HTERT RPE-1 (cell line): ENCODE measurements around the gene RALGPS1.

ENCODE experiments used
- in situ Hi-C: fragments of 300-500 bp; cut with MboI; formaldehyde crosslinking; loops from 4 replicates; pipeline ENCODE4 v1.14.3; 2020; ENCODE audit warnings: low sequenced_read_pairs

The RALGPS1 gene

GRCh38 chr9:126955811-126956210 lies 41.2 kb downstream of the RALGPS1 start:
- in situ Hi-C loops, result no loop called here

DNA sequence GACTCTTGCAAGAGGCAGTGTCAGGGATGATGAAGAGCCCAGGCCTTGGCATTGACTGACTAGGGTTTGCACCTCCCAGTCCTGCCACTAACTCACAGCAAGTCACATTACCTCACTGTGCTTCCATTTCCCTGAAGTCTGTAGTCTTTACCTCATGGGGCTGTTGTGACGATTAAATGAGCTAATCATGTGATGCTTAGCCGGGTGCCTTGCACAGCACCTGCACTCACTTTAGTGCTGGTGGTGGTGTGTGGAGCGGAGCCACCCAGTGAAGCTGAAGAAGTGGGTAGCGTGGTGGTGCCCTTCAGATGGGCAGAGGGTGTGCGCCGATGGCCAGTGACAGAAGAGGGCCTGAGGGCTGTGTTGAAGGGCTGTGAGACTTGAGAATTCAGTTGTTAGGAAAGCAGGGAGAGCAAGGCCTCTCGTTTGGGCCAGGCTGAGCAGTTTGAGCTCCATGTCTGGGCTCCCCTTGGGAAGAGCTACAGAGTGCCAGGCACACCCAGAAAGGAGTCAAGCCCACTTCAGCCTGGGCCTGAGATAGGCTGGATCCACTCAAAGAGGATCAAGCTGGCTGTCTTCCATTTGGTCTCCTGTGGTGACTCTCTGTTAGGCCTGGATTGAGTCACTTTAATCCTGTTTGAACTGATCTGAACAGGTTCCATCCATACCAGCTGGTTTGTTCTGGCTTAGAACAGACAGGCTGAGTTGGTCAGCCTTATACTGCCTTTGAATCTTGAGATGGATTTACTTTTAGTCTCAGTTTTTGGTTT lies 42.5 kb downstream of the RALGPS1 start:
- in situ Hi-C loops, result no loop called here

- in situ Hi-C loops, result no loop called here
Measured at GRCh38 chr9:126957687-126958053, 43.1 kb downstream of the RALGPS1 start.

DNA sequence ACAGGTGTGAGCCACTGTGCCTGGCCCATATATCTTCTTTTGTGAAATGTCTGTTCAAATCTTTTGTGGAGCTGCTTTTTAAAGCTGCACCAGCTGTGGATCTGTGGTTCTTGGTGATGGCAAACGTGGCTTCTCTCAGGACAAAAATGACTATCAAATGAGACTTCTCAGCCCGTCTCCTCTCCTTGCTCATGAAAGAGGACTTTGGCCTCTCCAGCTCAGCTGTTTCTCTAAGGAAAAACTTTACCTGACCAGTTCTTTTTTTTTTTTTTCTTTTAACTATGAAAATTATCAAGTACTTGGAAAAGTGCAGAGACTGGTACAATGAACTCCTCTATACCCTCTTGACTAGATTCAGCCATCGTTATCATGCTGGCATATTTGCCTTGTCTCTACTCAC lies 44.8 kb downstream of the RALGPS1 start:
- in situ Hi-C loops, result no loop called here

DNA sequence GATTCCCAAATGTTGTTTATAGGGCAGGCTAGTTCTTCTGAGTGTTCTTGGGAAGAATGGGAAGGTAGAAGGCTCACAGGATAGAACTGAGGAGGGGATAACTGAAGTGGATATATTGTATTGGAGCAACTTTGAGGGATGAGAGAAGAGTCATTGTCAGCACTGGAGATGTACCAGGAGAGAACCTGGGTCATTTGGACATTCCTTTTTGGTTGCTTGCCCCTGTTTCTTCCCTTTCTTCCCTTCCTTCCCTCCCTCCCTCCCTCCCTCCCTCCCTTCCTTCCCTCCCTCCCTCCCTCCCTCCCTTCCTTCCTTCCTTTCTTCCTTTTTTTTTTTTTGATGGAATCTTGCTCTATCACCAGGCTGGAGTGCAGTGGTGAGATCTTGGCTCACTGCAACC lies 45.3 kb downstream of the RALGPS1 start:
- in situ Hi-C loops, result no loop called here

DNA sequence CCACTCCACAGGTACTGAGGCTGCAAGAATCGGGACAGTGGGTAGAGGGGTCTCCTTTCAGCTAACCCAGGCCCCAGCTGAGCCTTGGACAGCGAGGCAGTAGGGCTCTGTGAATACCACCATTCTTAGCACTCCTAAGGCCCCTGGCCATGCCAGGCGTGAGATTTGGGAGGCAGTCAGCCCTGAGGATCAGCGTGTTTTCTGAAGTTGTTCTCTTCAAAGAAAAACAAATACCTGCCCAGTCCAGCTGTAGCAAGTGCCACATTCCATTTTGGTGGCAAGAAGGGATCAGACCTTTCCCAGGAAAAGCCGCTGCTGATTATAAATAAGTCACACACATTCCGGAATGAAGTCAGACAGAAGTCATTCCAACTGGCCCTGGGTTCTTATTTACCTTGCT lies 47.8 kb downstream of the RALGPS1 start:
- in situ Hi-C loops, result no loop called here

GRCh38 chr9:126965077-126965476 lies 50.5 kb downstream of the RALGPS1 start:
- in situ Hi-C loops, result no loop called here

DNA sequence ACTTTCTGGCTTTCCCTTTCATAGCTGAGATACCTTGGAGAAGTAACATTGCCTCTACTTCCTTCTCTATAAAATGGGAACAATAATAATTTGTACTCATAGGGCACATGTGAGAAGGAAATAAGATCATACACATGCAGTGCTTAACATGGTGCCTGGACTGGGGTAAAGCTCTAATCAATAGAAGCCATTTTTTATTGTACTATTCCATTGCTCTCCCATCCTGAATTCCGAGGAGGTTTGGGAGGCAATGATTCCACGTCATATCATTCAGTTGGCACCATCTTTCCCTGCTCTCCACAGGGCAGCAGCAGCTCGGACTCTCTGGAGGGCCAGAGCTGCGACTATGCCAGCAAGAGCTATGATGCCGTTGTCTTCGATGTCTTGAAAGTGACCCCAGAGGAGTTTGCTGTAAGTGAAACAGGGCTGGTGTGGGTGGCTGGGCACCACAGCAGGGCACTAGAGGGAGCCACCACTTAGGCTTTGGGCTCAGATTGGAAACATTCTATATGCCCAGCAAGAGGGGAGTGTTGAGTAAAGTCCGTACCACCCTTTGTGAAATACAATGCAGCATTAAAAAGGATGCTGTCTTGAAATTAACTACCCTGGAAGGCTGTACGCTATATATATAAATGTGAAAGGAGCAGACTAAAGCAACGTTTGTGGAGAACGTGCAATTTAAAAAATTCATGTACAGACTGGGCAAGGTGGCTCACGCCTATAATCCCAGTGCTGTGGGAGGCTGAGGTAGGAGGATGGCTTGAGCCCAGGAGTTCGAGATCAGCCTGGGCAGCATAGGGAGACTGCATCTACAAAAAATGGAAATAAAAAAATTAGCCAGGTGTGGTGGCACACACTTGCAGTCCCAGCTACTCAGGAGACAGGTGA lies 51.2 kb downstream of the RALGPS1 start:
- in situ Hi-C loops, result no loop called here

DNA sequence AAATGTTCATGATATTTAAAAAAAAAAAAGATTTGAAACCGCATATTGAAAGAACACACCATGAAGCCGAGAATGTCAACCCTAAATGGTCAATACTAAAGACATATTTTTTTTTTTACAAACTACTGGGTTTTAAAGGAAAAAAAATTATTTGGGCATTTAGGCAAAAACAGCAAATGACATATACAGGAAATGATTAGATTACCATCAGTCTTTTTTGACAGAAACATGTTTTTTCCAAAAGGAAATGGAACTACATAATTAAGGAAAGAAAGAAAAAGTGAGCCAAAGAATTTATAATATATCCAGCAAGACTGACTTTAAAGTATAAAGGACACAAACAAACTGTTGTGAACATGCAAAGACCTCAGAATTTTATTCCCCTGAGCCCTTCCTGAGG lies 56.7 kb downstream of the RALGPS1 start:
- in situ Hi-C loops, result no loop called here

DNA sequence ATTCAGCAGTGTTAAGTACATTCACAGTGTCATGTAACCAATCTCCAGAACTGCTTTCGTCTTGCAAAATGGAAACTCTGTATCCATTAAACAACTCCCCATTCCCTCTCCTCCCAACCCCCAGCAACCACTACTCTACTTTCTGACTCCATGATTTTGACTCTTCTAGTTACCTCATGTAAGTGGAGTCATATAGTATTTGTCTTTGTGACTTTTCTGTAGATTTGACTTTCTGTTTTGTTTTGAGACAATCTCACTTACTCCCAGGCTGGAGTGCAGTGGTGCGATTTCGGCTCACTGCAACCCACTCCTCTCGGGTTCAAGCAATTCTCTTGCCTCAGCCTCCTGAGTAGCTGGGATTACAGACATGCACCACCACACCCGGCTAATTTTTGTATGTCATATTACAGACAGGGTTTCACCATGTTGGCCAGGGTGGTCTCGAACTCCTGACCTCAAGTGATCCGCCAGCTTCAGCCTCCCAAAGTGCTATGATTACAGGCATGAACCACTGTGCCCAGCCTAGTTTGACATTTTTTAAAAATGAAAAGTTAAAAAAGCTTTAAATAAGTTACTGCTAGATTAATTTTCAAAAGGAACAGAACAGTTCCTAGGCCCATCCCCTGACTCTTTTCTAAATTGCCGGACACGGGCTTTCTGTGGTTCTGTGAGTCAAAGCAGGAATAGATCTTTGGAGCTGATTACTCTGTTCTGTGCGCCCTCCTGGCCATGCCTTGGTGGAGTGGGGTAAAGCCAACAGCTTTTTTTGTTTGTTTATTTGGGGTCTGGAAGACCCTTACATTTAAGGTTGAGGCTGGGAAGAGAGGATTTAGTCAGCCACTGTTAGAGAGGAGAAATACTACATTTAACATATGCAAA lies 59.3 kb downstream of the RALGPS1 start:
- in situ Hi-C loops, result no loop called here

- in situ Hi-C loops, result no loop called here
Measured at GRCh38 chr9:126974594-126974993, 60.0 kb downstream of the RALGPS1 start.

DNA sequence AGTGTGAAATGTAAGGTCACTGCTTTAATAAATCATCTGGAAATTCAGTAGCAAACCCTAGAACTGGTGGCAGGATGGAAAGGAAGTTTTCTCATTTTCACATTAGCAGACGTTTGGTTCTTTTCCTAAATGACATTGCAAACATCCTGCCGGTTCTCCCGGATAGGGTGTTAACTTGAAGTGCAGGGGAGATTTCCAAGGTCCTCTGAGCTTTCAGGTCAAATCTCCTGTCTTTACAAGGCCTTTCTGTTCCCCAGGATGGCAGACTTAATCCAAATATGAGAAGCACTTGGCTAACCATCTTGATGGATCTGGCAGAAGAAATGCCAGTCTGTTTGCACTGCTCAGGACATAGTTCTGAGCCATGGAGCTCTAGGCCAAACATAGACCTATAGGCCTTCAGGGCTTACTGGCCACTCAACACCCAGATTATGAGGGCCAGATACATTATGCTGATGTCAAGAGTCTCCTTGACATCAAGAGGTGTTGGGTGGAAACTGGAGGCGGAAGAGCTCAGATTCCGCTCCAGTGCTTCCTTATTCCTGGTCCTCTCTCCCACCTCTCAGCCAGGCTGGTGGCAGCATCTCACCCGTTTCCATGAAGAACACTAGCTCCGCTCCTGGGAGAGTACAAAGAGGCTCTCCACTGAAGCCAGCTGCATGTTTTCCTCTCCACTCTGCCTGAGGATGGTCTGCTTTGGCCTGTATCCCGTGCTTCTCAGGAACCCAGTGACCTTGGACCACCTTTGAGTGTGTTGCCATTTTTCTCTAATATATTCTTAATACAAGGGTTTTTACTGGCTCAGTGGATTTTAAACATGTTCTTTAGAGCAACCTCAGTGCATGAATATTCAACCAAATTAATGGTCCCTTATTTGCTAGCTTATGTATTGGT lies 61.0 kb downstream of the RALGPS1 start:
- in situ Hi-C loops, result no loop called here

- in situ Hi-C loops, result no loop called here
Measured at GRCh38 chr9:126979461-126979860, 64.9 kb downstream of the RALGPS1 start.

DNA sequence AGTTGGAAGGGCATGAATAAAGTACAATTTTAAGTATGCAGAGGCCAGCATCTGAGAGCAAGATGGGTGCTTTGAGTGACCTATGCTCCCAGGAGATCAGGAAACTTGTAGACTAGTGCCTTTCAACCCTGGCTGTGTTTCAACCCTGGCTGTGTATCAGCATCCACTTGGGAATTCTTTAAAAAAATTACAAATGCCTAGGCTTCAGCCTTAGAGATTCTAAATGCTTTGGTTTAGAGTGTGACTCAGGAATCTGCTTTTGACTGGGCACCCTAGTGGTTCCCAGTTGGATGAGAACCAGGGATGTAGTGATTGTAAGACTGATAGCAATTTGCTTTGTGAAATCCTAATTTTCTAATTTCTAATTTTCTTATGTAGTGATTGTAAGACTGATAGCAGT lies 65.6 kb downstream of the RALGPS1 start:
- in situ Hi-C loops, result no loop called here

DNA sequence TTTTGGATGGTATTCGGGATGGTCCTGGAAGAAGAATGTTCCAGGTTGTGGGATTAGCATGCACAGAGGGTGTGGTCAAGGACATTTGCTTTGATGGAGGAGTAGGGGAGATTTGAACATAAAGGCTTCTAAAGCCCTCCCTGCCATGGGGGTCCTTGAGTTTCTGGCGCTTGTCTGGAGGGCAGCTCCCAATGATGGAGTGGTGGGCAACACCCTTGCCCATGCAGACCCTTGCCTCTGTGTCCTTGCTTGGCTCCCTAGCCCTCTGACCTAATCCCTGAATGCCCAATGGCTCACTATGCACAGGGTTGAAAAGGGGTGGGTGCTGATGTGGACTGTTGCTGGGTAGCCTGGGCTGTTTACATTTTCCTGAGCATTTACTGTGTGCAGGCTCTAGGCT lies 66.6 kb downstream of the RALGPS1 start:
- in situ Hi-C loops, result no loop called here

DNA sequence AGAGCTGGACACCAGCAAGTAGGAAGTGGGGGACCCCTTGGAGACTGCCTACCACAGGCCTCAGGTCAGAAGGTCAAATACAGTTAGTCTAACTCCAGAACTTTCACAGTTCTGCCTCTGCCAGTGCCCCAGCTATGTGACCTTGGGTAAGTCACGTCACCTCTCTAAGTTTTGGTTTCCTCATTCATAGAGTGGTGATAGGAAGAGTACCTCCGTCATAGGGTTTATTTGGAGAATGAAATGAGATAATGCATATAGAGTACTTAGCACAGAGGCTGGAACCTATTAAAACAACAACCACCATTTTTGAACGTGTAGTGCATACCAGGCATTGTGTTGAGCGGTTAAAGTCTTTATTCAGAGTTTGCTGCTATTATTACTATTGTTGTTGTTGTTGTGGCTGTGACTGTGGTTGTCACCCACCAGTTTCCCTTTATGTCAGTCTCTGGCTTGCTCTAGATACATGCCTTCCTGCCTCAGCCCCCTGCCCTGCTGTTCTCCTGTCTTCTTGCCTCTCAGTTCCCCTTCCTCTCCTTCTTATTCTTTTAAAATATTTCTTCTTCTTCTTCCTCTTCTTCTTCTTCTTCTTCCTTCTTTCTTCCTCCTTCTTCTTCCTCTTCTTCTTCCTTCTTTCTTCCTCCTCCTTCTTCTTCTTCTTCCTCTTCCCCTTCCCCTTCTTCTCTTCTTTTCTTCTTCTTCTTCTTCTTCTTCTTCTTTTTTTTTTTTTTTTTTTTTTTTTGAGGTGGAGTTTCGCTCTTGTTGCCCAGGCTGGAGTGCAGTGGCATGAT lies 67.8 kb downstream of the RALGPS1 start:
- in situ Hi-C loops, result no loop called here

DNA sequence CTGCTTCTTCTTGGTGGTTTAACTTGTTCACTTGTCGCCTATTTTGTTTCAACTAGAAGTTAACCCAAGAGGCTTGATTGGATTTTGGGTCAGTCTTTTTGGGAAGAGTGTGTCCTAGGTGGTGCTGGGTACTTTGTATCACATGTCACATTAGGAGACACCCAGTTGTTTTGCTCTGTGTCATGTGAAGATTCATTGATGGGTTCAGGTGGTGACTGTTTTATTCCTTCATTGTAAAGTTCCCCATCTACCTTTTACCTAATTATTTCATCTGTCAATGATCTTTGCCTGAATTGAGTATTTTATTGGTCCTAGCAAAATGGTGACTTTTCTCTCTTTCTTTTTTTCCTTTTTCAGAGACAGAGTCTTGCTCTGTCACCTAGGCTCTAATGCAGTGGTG lies 69.2 kb downstream of the RALGPS1 start:
- in situ Hi-C loops, result no loop called here

DNA sequence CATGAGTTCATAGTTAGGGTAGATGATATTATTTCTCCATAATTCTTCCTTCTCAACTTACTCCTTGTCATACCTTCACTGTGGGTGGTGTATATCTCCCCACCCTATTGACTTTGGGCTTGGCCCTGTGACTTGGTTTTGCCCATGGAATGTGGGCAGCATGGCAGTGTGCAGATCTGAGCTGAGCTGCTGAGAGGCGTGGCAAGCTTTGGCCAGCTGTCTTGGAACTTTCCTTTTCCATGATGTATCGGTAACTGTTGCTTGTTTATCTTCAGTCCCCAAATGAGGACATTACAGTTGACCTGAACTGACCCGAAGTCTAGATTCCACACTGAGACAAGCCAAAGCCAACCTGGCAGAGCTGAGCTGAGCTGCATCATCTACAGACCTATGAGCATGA lies 70.4 kb downstream of the RALGPS1 start:
- in situ Hi-C loops, result no loop called here

DNA sequence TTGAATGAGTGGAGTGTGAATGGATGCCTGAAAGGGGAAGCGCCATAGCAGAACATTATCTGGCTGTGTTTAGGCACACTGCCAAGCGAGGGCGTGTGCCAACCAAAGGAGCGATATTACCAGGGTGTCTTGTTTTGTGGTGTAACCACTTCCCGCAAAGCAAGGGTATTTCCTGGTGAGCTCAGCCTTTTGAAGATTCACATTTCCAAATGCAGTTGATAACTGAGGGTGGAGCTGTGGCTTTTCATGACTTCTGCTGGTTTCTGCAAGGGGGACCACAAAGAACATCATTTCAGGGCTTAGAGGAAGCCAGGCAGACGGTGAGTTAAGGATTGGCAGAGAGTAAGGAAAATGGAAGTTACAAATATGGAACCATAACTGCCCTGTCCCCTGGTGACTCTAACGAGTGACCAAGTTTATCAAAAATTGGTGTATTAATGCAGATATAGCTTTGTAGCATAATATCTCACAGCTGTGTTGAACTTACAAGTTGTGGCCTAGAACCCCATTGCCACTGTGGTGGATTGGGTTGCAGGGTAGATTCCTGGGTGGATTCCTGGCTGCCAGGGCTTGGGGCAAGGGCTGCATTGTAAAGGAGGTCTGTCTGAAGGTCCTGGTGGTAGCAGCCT lies 71.4 kb downstream of the RALGPS1 start:
- in situ Hi-C loops, result no loop called here
